SK-N-SH treated with all-trans-retinoic acid at 6 μM for 48 hours (cell line): Measurements from ENCODE around the gene EVI5.

Experiments used
- ATAC-seq: fragments of 200-7000 bp; cut with Tn5 transposase; 3 replicates; pipeline ENCODE4 v1.9.1; 2020; ENCODE audit warnings: mild to moderate bottlenecking, moderate library complexity
- BACH2 ChIP-seq: fragments of 250-450 bp; sonication (Bioruptor Pico); IDR thresholded peaks from 2 replicates; pipeline ENCODE4 v1.9.0; 2021; ENCODE audit warnings: mild to moderate bottlenecking, borderline replicate concordance
- CSDC2 ChIP-seq: fragments of 250-450 bp; sonication (Bioruptor Pico); IDR thresholded peaks from 2 replicates; pipeline ENCODE4 v1.5.0; 2020; ENCODE audit warnings: mild to moderate bottlenecking, moderate library complexity
- CSRNP3 ChIP-seq: fragments of 250-450 bp; sonication (Bioruptor Pico); IDR thresholded peaks from 2 replicates; pipeline ENCODE4 v1.5.1; 2021; ENCODE audit warnings: mild to moderate bottlenecking, moderate library complexity
- ESRRG ChIP-seq: fragments of 250-450 bp; sonication (Bioruptor Pico); IDR thresholded peaks from 2 replicates; pipeline ENCODE4 v1.6.1; 2021; ENCODE audit warnings: mild to moderate bottlenecking
- GLIS3 ChIP-seq: fragments of 250-450 bp; sonication (Bioruptor Pico); IDR thresholded peaks from 2 replicates; pipeline ENCODE4 v1.5.0; 2020; ENCODE audit warnings: mild to moderate bottlenecking, moderate library complexity
- OSR1 ChIP-seq: fragments of 250-450 bp; sonication (Bioruptor Pico); IDR thresholded peaks from 2 replicates; pipeline ENCODE4 v1.8.0; 2022; ENCODE audit warnings: moderate library complexity, mild to moderate bottlenecking, inconsistent platforms
- POU6F1 ChIP-seq: fragments of 250-450 bp; sonication (Bioruptor Pico); IDR thresholded peaks from 2 replicates; pipeline ENCODE4 v1.8.0; 2021; ENCODE audit warnings: low read depth, mild to moderate bottlenecking, moderate library complexity, borderline replicate concordance
- PPARA ChIP-seq: fragments of 250-450 bp; sonication (Bioruptor Pico); IDR thresholded peaks from 2 replicates; pipeline ENCODE4 v1.5.0; 2020; ENCODE audit warnings: mild to moderate bottlenecking, borderline replicate concordance
- RARB ChIP-seq: fragments of 250-450 bp; sonication (Bioruptor Pico); IDR thresholded peaks from 2 replicates; pipeline ENCODE4 v1.8.0; 2021; ENCODE audit warnings: mild to moderate bottlenecking, moderate library complexity
- SNAI2 ChIP-seq: fragments of 250-450 bp; sonication (Bioruptor Pico); IDR thresholded peaks from 2 replicates; pipeline ENCODE4 v1.5.0; 2020; ENCODE audit warnings: mild to moderate bottlenecking, moderate library complexity
- TCF4 ChIP-seq: fragments of 250-450 bp; sonication (Bioruptor Pico); IDR thresholded peaks from 2 replicates; pipeline ENCODE4 v1.8.0; 2021; ENCODE audit warnings: mild to moderate bottlenecking, moderate library complexity, borderline replicate concordance
- TOX ChIP-seq: fragments of 250-450 bp; sonication (Bioruptor Pico); IDR thresholded peaks from 2 replicates; pipeline ENCODE4 v1.8.0; 2021; ENCODE audit warnings: mild to moderate bottlenecking, moderate library complexity, borderline replicate concordance
- ZC3H10 ChIP-seq: fragments of 250-450 bp; sonication (Bioruptor Pico); IDR thresholded peaks from 2 replicates; pipeline ENCODE4 v1.5.1; 2021; ENCODE audit warnings: mild to moderate bottlenecking, moderate library complexity
- ZFP30 ChIP-seq: fragments of 450-650 bp; formaldehyde crosslinking; IDR thresholded peaks from 2 replicates; pipeline ENCODE4 v1.5.0; 2022; ENCODE audit warnings: mild to moderate bottlenecking, moderate library complexity
- ZNF565 ChIP-seq: fragments of 450-650 bp; formaldehyde crosslinking; conservative IDR thresholded peaks from 2 replicates; pipeline ENCODE4 v1.5.0; 2020; ENCODE audit warnings: low read depth, mild to moderate bottlenecking, moderate library complexity
- ZNF70 ChIP-seq: fragments of 450-650 bp; formaldehyde crosslinking; IDR thresholded peaks from 2 replicates; pipeline ENCODE4 v1.5.0; 2020; ENCODE audit warnings: mild to moderate bottlenecking, moderate library complexity
- ZNF8 ChIP-seq: fragments of 450-650 bp; formaldehyde crosslinking; IDR thresholded peaks from 2 replicates; pipeline ENCODE4 v1.5.0; 2020; ENCODE audit warnings: mild to moderate bottlenecking, moderate library complexity
- TF ChIP-seq, protein P1 (sequence below): fragments of 250-450 bp; sonication (Bioruptor Pico); IDR thresholded peaks from 2 replicates; pipeline ENCODE4 v1.5.1; 2020; ENCODE audit warnings: low read depth, mild to moderate bottlenecking, moderate library complexity
- TF ChIP-seq, protein P2 (sequence below): fragments of 250-450 bp; sonication (Bioruptor Pico); IDR thresholded peaks from 2 replicates; pipeline ENCODE4 v1.8.0; 2020; ENCODE audit warnings: mild to moderate bottlenecking, moderate library complexity, borderline replicate concordance

Gene EVI5

GRCh38 chr1:92481599-92481925 lies 303.3 kb downstream of the EVI5 start (continued):
- TF ChIP-seq TCF4 (CRISPR knock-in tag) (no peak), CSRNP3 (CRISPR knock-in tag) (no peak), PPARA (CRISPR knock-in tag) (no peak), ZNF565 (CRISPR knock-in tag) (no peak)
- TF ChIP-seq, protein P1, sequence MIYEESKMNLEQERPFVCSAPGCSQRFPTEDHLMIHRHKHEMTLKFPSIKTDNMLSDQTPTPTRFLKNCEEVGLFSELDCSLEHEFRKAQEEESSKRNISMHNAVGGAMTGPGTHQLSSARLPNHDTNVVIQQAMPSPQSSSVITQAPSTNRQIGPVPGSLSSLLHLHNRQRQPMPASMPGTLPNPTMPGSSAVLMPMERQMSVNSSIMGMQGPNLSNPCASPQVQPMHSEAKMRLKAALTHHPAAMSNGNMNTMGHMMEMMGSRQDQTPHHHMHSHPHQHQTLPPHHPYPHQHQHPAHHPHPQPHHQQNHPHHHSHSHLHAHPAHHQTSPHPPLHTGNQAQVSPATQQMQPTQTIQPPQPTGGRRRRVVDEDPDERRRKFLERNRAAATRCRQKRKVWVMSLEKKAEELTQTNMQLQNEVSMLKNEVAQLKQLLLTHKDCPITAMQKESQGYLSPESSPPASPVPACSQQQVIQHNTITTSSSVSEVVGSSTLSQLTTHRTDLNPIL (CRISPR knock-in tag): no peak

DNA sequence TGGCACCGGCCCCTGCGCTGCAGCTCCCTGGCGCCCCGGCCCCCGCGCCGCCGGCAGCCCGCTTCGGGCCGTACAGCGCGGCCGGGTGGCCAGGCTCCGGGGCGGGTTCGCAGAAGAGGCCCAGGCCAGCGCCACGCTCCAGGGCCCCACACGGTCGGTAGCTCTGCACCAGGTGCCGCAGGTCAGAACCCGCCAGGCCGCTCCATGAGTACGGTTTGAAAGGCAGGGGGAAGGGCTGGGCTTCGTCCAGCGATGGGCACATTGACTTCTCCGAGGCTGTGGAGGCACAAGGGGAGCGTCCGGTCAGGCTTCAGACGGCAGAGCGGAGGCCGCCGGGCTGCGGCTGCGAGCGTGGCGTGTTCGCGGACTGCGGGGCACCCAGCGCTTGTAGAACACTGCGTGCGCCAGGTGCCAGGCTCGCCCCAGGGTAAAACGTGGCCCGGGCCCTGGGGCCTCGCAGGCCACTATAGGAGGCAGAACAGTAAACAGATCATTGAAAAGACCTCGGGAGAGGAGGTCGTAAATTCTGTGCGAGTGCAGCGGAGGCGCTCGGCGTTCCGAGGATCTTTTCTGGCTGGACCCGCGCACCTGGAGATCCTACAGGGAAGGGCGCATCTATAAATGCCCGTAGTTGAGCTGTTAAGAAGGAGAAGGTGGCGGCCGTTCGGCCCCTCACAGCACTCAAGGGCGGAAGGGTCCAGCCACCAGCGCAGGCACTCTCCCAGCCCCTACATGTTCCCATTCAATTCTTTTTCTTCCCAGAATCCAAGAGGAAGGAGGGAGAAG lies 303.9 kb downstream of the EVI5 start:
- no peak for ATAC-seq
- no peak for TF ChIP-seq OSR1 (CRISPR knock-in tag)

DNA sequence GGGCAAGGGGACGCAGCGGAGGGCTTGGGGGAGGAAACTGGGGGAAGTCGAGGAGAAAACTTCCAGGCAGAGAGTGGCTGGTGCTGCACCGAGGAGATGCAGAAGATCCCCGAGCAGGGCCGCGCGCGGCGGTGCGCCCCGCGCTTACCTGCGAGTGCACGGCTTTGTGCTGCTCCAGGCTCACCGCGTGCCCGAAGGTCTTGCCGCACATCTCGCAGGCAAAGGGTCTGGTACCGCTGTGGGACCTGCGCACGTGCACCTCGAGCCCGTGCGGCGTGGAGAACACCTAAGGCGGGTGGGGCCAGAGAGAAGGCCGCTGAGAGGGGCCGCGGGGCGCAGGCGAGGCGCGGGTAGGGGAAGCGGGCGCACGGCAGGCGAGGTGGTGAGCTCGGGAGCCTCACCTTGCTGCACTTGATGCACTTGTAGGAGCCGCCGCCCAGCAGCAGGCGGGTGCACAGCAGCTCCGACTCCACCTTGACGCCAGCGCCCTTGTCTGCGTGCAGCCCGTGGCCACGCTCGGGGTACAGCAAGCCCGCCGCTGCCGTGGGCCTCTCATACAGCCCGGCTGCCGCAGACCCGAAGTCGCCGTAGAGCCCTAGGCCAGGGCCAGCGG lies 304.6 kb downstream of the EVI5 start:
- no peak for ATAC-seq
- no peak for TF ChIP-seq ZFP30
- TF ChIP-seq POU6F1 (CRISPR knock-in tag): no peak
- no peak for TF ChIP-seq GLIS3
- TF ChIP-seq, protein P2, sequence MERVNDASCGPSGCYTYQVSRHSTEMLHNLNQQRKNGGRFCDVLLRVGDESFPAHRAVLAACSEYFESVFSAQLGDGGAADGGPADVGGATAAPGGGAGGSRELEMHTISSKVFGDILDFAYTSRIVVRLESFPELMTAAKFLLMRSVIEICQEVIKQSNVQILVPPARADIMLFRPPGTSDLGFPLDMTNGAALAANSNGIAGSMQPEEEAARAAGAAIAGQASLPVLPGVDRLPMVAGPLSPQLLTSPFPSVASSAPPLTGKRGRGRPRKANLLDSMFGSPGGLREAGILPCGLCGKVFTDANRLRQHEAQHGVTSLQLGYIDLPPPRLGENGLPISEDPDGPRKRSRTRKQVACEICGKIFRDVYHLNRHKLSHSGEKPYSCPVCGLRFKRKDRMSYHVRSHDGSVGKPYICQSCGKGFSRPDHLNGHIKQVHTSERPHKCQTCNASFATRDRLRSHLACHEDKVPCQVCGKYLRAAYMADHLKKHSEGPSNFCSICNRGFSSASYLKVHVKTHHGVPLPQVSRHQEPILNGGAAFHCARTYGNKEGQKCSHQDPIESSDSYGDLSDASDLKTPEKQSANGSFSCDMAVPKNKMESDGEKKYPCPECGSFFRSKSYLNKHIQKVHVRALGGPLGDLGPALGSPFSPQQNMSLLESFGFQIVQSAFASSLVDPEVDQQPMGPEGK (CRISPR knock-in tag): no peak
- TF ChIP-seq TOX: no peak
- no peak for TF ChIP-seq ZNF70
- no peak for TF ChIP-seq SNAI2
- no peak for TF ChIP-seq BACH2 (CRISPR knock-in tag)
- no peak for TF ChIP-seq ZC3H10 (CRISPR knock-in tag)
- no peak for TF ChIP-seq ZNF565 (CRISPR knock-in tag)
- TF ChIP-seq ZNF8 (CRISPR knock-in tag): no peak
- TF ChIP-seq, protein P1 (CRISPR knock-in tag): no peak
- TF ChIP-seq CSRNP3 (CRISPR knock-in tag): no peak
- TF ChIP-seq ESRRG: no peak
- TF ChIP-seq CSDC2 (CRISPR knock-in tag): no peak
- TF ChIP-seq RARB (CRISPR knock-in tag): no peak
- TF ChIP-seq TCF4 (CRISPR knock-in tag): no peak
